SH-SY5Y (cell line): ENCODE results near the gene POLR3E.

Experiments used
- GATA2 ChIP-seq: IDR thresholded peaks from 2 replicates; pipeline ENCODE4 v1.6.1; 2011; ENCODE audit warnings: mild to moderate bottlenecking, low read depth, low read length
- GATA3 ChIP-seq: IDR thresholded peaks from 2 replicates; pipeline ENCODE4 v1.6.1; 2011; ENCODE audit warnings: low read depth, mild to moderate bottlenecking, low read length, moderate library complexity

- TF ChIP-seq GATA2 (no peak), GATA3 (no peak)
Observed at GRCh38 chr16:22330326-22330725, 33.1 kb downstream of the POLR3E start.
